ENCODE measurements around the gene ZNF836.

DNA sequence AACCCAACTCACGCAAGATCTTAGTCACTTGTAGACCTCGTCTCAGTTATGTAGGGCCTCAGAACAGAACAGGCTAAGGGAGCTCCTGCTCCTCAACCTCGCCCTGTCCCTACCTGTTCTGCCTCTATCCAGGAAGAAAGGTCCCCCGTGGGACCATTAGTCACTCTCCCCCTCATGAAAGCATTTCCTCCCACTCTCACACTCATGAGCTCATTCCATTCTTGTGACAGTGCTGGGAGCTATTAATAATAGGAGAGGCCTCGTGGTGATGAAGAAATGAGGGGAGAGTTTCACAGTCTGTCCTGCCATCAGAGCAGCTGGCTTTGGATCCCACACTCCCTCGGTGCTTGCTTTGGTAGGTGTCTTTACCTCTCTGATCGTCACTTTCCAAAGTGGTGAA, 28.6 kb upstream of the ZNF836 start:
- TF ChIP-seq, protein P1, sequence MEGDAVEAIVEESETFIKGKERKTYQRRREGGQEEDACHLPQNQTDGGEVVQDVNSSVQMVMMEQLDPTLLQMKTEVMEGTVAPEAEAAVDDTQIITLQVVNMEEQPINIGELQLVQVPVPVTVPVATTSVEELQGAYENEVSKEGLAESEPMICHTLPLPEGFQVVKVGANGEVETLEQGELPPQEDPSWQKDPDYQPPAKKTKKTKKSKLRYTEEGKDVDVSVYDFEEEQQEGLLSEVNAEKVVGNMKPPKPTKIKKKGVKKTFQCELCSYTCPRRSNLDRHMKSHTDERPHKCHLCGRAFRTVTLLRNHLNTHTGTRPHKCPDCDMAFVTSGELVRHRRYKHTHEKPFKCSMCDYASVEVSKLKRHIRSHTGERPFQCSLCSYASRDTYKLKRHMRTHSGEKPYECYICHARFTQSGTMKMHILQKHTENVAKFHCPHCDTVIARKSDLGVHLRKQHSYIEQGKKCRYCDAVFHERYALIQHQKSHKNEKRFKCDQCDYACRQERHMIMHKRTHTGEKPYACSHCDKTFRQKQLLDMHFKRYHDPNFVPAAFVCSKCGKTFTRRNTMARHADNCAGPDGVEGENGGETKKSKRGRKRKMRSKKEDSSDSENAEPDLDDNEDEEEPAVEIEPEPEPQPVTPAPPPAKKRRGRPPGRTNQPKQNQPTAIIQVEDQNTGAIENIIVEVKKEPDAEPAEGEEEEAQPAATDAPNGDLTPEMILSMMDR (IDR thresholded peaks at IDR 0.05; ENCODE audit: insufficient read depth, low read length): no peak
- no peak for TF ChIP-seq POLR2AphosphoS5 (IDR thresholded peaks at IDR 0.05; ENCODE audit: low read depth)
- TF ChIP-seq, protein P2, sequence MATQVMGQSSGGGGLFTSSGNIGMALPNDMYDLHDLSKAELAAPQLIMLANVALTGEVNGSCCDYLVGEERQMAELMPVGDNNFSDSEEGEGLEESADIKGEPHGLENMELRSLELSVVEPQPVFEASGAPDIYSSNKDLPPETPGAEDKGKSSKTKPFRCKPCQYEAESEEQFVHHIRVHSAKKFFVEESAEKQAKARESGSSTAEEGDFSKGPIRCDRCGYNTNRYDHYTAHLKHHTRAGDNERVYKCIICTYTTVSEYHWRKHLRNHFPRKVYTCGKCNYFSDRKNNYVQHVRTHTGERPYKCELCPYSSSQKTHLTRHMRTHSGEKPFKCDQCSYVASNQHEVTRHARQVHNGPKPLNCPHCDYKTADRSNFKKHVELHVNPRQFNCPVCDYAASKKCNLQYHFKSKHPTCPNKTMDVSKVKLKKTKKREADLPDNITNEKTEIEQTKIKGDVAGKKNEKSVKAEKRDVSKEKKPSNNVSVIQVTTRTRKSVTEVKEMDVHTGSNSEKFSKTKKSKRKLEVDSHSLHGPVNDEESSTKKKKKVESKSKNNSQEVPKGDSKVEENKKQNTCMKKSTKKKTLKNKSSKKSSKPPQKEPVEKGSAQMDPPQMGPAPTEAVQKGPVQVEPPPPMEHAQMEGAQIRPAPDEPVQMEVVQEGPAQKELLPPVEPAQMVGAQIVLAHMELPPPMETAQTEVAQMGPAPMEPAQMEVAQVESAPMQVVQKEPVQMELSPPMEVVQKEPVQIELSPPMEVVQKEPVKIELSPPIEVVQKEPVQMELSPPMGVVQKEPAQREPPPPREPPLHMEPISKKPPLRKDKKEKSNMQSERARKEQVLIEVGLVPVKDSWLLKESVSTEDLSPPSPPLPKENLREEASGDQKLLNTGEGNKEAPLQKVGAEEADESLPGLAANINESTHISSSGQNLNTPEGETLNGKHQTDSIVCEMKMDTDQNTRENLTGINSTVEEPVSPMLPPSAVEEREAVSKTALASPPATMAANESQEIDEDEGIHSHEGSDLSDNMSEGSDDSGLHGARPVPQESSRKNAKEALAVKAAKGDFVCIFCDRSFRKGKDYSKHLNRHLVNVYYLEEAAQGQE (IDR thresholded peaks at IDR 0.05; ENCODE audit: insufficient replicate concordance, low read depth): no peak
- TF ChIP-seq SPI1 (IDR thresholded peaks at IDR 0.05; ENCODE audit: borderline replicate concordance, low read depth): no peak
